Sigmoid colon (tissue), 4 donors: Measurements from ENCODE around the gene PACS2.

ENCODE experiments used
- EP300 ChIP-seq, 4 donors: sonication (generic); formaldehyde crosslinking; IDR thresholded peaks; one replicate each; pipeline ENCODE4 v1.6.1; 2017; ENCODE audit warnings: antibody characterized with exemption in 4 of 4
- POLR2A ChIP-seq, 2 donors: fragments of 450-650 bp; IDR thresholded peaks; one replicate each; pipeline ENCODE4 v1.6.1; 2016; ENCODE audit warnings: antibody characterized with exemption in 2 of 2, mild to moderate bottlenecking in 2 of 2, moderate library complexity in 2 of 2
- POLR2AphosphoS5 ChIP-seq, 4 donors: sonication (generic); formaldehyde crosslinking; IDR thresholded peaks; one replicate each; pipeline ENCODE4 v1.6.1; 2017; ENCODE audit warnings: antibody characterized with exemption in 4 of 4
- TF ChIP-seq, protein P1 (sequence below), 4 experiments: fragments of 450-650 bp in 3 of 4; fragments of 200-600 bp in 1 of 4; IDR thresholded peaks; one replicate each; pipeline ENCODE4 v1.5.1; 2016 to 2019; ENCODE audit warnings: antibody characterized with exemption in 4 of 4, mild to moderate bottlenecking in 3 of 4, moderate library complexity in 2 of 4

DNA sequence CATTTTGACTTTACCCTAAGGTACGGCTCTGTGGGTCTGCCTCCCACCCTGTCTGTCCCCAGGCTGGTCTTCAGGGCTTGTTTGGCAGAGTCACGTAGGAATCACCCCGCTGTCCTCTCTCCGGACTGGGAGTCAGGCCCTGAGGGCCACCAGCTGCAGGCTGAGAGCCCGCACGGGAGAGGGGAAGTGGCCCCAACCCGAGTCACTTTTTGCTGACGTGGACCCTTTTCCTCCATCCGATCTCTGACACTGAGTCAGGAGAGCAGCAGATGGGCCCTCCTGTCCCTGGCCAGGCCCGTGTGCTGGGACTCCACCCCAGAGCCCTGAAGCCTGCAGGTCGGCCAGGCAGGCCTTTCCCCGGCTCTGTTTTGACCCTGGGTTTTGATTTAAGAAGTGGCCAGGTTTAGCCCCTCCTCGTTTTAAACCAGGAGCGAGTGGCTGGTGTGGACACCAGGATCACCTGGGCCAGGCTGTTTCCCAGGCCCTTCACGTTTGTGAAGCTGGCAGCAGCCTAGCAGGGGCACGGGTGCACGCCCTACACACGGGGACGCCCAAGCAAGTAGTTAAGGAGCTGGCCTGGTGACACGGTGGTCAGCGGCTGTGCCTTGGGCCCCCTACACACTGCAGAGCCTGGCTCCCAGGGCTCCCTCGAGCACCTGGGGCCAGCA is 71.3 kb downstream of the PACS2 start:
- TF ChIP-seq POLR2AphosphoS5 (IDR thresholded peaks at IDR 0.05) (no peak), EP300 (IDR thresholded peaks at IDR 0.05) (no peak), POLR2A (IDR thresholded peaks at IDR 0.05) (no peak)
- TF ChIP-seq, protein P1, sequence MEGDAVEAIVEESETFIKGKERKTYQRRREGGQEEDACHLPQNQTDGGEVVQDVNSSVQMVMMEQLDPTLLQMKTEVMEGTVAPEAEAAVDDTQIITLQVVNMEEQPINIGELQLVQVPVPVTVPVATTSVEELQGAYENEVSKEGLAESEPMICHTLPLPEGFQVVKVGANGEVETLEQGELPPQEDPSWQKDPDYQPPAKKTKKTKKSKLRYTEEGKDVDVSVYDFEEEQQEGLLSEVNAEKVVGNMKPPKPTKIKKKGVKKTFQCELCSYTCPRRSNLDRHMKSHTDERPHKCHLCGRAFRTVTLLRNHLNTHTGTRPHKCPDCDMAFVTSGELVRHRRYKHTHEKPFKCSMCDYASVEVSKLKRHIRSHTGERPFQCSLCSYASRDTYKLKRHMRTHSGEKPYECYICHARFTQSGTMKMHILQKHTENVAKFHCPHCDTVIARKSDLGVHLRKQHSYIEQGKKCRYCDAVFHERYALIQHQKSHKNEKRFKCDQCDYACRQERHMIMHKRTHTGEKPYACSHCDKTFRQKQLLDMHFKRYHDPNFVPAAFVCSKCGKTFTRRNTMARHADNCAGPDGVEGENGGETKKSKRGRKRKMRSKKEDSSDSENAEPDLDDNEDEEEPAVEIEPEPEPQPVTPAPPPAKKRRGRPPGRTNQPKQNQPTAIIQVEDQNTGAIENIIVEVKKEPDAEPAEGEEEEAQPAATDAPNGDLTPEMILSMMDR (IDR thresholded peaks at IDR 0.05), result no peak
